A375 (cell line): ENCODE measurements around the gene DUSP10. TPM values are rescaled to one million over a fixed set of nuclear protein-coding genes. Genes with fewer than 3 reads are reported as not detected.

Experiments
- total RNA-seq: library from RNA; depleted of rRNA; stranded (reverse); fragments of >200 nt; shearing (Covaris generic); gene quantifications from 2 replicates; pipeline ENCODE4 v1.2.3, GENCODE V29; 2014; rRNA removed

Gene DUSP10
- total RNA-seq, result 24.3 and 30.4 TPM in 2 replicates

GRCh38 chr1:221741703-221742554 is at the start of gene DUSP10:
DUSP10 (minus strand) TSS chr1:221742089; CDS start chr1:221739744, 2,345 bp downstream.

